ENCODE data around the gene CAPSL.

GRCh38 chr5:35899800-35900199 lies 38.6 kb downstream of the CAPSL start:
- TF ChIP-seq POLR2A (IDR thresholded peaks at IDR 0.05), result no peak
- no peak for TF ChIP-seq CTCF (IDR thresholded peaks at IDR 0.05)

Data from stomach (tissue), 4 donors.